Measurements from ENCODE around the gene C1QA.

C1QA gene

DNA sequence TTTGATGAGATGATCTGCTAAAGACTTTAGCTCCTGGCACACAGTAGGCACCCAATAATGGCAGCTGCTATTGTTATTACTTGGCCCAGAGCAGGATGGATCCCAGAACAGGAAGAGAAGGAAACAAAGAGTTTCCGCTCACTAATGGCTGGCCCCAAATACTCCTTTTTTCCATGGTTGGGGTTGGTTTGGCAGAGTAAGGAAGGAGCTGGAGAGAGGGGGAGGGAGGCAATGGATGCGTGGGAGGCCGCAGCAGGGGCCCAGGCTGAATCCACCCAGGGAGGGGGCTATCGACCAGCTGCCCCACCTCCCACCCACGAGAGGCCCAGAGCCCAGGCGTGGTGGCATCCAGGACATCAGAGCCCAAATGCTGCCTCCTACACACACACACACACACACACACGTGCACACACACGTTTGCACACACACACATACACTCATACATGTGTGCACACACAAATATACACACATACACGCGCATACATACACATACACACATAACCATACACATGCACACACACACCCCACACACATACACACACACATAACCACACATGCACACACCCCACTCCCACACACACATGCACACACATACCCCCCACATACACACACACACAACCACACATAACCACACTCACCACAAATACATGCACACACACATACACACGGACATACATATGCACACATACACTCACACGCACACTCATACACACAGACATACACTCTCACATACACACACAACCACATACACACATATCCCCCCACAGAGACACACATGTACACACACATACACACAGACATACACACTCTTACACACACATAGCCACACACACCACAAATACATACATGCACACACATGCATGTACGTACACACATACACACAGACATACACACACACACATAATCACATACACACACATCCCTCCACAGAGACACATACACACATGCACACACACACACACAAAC is 41.8 kb downstream of the C1QA start:
- peaks cover 8% of the 10 kb centered on the region; the same call in 1 of the 2 replicates for H3K27me3 ChIP-seq (ENCODE audit: low read depth)
- H3K36me3 ChIP-seq (replicated peaks), result no peaks in the 10 kb centered on the region
- H3K4me3 ChIP-seq, result no peak overlapping the region
- H3K9me3 ChIP-seq, result no peaks in the 10 kb centered on the region
- DNase-seq (ENCODE audit: low spot score in 2 of 2), result no peak
- no peaks in the 10 kb centered on the region for H3K4me1 ChIP-seq
- in situ Hi-C loops (cut with MboI; ENCODE audit: low sequenced_read_pairs), result no loop called here

DNA sequence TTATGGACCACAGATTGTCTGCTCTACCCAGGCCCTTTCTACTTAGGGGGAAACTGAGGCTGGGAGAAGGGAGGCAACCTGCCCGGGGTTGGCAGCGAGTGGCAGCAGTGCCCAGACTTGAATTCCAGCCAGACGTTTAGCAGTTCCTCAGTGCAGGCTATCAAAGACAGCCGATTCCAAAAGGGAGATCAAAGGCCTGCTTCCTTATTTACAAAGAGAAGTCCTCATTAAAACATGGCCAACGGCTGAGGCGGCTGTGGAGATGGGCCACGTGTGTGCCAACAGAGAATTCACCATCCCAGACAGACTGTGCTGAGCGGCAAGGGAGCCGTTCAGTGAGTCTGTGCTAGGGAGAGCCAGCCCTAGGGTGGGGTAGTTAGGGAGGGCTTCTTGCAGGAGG is 44.3 kb downstream of the C1QA start:
- peaks cover 6% of the 10 kb centered on the region; the same call in 1 of the 2 replicates for H3K27me3 ChIP-seq (ENCODE audit: low read depth)
- H3K4me3 ChIP-seq, result no peak overlapping the region
- H3K4me1 ChIP-seq, result no peaks in the 10 kb centered on the region
- DNase-seq (ENCODE audit: low spot score in 2 of 2), result no peak
- in situ Hi-C loops (cut with MboI; ENCODE audit: low sequenced_read_pairs), result no loop called here
- no peaks in the 10 kb centered on the region for H3K9me3 ChIP-seq
- no peaks in the 10 kb centered on the region for H3K36me3 ChIP-seq (replicated peaks)

DNA sequence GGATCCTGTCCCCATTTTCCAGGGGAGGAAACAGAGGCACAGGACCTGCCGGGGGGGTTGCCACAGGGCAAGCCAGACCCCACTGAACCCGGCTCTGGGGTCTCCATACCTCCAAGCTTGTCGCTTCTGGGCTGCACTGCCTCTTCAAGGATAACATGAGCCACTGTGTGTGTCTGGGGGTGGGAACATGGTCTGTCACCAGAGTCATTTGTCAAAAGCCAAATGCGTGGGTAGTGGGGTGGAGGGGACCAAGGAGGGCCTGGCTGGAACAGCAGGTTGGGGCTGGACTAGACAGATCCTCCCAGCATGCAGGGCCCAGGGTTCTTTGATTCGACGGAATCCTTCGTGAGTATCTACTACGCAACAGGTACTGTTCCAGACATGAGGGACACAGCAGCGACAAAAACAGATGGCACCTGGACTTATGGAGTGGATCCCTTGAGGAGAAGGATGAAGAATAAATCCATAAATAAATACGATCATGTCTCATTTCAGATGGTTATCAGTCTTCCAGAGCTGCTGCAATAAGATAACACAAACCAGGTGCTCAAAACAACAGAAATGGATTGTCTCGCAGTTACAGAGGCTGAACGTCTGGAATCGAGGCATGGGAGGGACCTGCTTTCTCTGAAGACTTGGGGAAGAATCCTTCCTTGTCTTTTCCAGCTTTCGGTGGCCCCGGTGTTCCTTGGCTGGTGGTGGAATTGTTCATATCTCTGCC is 45.3 kb downstream of the C1QA start:
- in situ Hi-C loops (cut with MboI; ENCODE audit: low sequenced_read_pairs), result no loop called here
- no peak overlapping the region for H3K4me3 ChIP-seq

DNA sequence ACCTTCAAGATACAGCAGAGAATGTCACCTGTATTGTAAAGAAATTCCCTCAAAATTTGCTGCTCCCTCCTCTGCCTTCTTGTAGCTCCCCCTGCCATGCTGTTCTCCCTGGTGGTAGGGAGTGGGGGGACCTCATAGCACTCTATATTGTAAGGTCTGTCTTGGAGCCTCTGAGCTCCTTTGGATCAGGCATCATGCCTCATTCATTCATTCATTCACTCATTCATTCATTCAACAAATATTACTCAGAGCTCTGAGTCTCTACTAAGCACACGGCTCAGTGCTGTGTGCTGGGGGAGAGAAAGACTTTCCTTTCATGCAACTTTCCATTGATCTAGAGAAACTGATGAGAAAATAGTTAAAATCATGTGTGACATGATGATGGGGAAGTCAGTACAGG is 47.1 kb downstream of the C1QA start:
- no peaks in the 10 kb centered on the region for H3K4me1 ChIP-seq
- in situ Hi-C loops (cut with MboI; ENCODE audit: low sequenced_read_pairs), result no loop called here
- H3K4me3 ChIP-seq, result no peak overlapping the region
- no peaks in the 10 kb centered on the region for H3K9me3 ChIP-seq
- H3K27me3 ChIP-seq (ENCODE audit: low read depth), result peaks cover 6% of the 10 kb centered on the region; the same call in 1 of the 2 replicates
- no peak for DNase-seq (ENCODE audit: low spot score in 2 of 2)
- no peaks in the 10 kb centered on the region for H3K36me3 ChIP-seq (replicated peaks)

More for the DNA sequence above, 45.3 kb downstream of the C1QA start:
- Histone ChIP-seq H3K36me3 (replicated peaks) (no peaks in the 10 kb centered on the region), H3K27me3 (ENCODE audit: low read depth) (peaks cover 6% of the 10 kb centered on the region; the same call in 1 of the 2 replicates), H3K4me1 (no peaks in the 10 kb centered on the region), H3K9me3 (no peaks in the 10 kb centered on the region)
- no peak for DNase-seq (ENCODE audit: low spot score in 2 of 2)

DNA sequence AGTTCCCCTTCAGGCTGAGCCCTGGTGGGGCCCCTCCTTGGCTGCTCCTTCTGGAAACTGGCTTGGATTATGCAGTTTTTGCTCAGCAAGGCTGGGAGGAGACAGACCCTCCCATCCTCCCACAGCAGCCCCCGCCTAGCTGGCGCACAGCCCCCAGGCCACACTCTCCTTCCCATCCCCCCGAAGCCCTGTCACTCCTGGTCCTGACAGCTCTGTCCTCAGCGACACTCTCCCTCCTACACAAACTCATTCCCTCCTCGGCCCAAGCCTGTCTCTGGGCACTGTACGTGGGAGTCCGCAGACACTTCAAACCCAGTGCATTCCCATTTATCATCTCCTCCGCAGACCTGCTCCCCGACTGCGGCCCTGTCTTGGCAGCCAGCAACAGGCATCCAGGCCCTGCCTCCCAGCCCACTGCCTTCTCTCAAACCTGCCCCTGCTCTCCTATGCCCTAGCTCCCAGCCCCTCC is 49.2 kb downstream of the C1QA start:
- no peaks in the 10 kb centered on the region for H3K36me3 ChIP-seq (replicated peaks)
- H3K4me3 ChIP-seq, result no peak overlapping the region
- in situ Hi-C loops (cut with MboI; ENCODE audit: low sequenced_read_pairs), result no loop called here
- DNase-seq (ENCODE audit: low spot score in 2 of 2), result no peak
- peaks cover 6% of the 10 kb centered on the region; the same call in 1 of the 2 replicates for H3K27me3 ChIP-seq (ENCODE audit: low read depth)
- no peaks in the 10 kb centered on the region for H3K9me3 ChIP-seq
- H3K4me1 ChIP-seq, result no peaks in the 10 kb centered on the region

DNA sequence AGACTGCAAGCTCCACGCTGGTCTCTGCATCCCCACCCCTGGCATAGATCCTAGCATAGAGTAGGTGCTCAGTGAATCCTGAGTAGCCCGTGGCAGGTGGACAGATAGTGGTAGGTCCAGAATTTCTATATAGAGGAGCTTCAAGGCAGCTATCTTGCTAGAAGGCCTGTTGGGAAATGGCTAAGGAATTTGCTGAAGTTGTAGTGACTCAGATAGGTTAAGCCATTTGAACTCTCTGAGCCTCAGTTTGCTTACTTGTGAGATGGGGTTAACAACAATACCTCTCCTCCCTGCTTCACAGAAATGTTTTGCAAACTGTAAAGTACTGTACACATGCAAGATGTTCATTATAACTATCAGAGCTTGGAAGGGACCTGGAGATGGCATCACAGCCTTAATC is 50.8 kb downstream of the C1QA start:
- Histone ChIP-seq H3K36me3 (replicated peaks) (no peaks in the 10 kb centered on the region), H3K27me3 (ENCODE audit: low read depth) (peaks cover 6% of the 10 kb centered on the region; the same call in 1 of the 2 replicates), H3K9me3 (no peaks in the 10 kb centered on the region), H3K4me3 (no peak overlapping the region), H3K4me1 (no peaks in the 10 kb centered on the region)
- in situ Hi-C loops (cut with MboI; ENCODE audit: low sequenced_read_pairs), result no loop called here
- no peak for DNase-seq (ENCODE audit: low spot score in 2 of 2)

DNA sequence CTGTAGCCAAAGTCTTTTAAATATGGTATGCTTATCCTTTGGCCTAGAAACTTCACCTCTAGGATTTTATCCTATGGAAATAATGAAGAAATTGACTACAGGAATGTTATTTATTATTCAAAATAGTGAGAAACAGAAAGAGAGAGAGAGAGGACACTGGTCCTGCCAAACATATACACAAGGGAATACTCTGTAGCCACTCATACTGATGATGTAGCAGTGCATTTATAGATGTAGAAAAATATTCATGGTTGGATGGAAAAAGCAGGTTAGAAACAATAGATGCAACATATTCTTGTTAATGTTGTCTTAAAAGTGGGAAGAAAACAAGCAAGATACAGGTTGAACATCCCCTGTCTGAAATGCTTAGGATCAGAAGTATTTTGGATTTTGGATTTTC is 52.0 kb downstream of the C1QA start:
- no peaks in the 10 kb centered on the region for H3K36me3 ChIP-seq (replicated peaks)
- no peaks in the 10 kb centered on the region for H3K4me1 ChIP-seq
- peaks cover 3% of the 10 kb centered on the region; the same call in 1 of the 2 replicates for H3K27me3 ChIP-seq (ENCODE audit: low read depth)
- no peak for DNase-seq (ENCODE audit: low spot score in 2 of 2)
- in situ Hi-C loops (cut with MboI; ENCODE audit: low sequenced_read_pairs), result no loop called here
- no peaks in the 10 kb centered on the region for H3K9me3 ChIP-seq
- no peak overlapping the region for H3K4me3 ChIP-seq

Data from HAP-1 (cell line).